Chondrocyte (in vitro differentiated cells): Measurements from ENCODE around the gene DMRT2. TPM values are rescaled to one million over a fixed set of nuclear protein-coding genes. Genes with fewer than 3 reads are reported as not detected.

ENCODE experiments used
- DNase-seq: peaks from one replicate; pipeline ENCODE4 v3.0.0; 2021; ENCODE audit warnings: mixed read lengths, low spot score
- H3K27ac Mint-ChIP-seq: one replicate; pipeline ENCODE4 v1.8.0; 2021; ENCODE audit warnings: mild to moderate bottlenecking, moderate library complexity, mixed read lengths; ENCODE audit not compliant: unreplicated experiment
- H3K27me3 Mint-ChIP-seq: 2 replicates; pipeline ENCODE4 v1.8.0; 2021; ENCODE audit warnings: low read depth, mixed read lengths
- H3K36me3 Mint-ChIP-seq: 2 replicates; pipeline ENCODE4 v1.8.0; 2021; ENCODE audit warnings: low read depth, mixed read lengths
- H3K4me1 Mint-ChIP-seq: 2 replicates; pipeline ENCODE4 v1.8.0; 2021; ENCODE audit warnings: low read depth, mild to moderate bottlenecking, mixed read lengths
- H3K4me3 Mint-ChIP-seq: one replicate; pipeline ENCODE4 v1.8.0; 2021; ENCODE audit warnings: mild to moderate bottlenecking, moderate library complexity, mixed read lengths; ENCODE audit not compliant: unreplicated experiment
- H3K9me3 Mint-ChIP-seq: 2 replicates; pipeline ENCODE4 v1.8.0; 2021; ENCODE audit warnings: low read depth, mixed read lengths
- CTCF ChIP-seq: fragments of 200-600 bp; sonication (generic); IDR thresholded peaks from 2 replicates; pipeline ENCODE4 v1.5.0; 2021; ENCODE audit warnings: antibody characterized with exemption, mild to moderate bottlenecking, moderate library complexity
- total RNA-seq: library from RNA; stranded (reverse); gene quantifications from 3 replicates; pipeline ENCODE4 v1.2.1, GENCODE V29; 2021

The DMRT2 gene
- total RNA-seq, 1 donor from 2014 or later: not detected

DNA sequence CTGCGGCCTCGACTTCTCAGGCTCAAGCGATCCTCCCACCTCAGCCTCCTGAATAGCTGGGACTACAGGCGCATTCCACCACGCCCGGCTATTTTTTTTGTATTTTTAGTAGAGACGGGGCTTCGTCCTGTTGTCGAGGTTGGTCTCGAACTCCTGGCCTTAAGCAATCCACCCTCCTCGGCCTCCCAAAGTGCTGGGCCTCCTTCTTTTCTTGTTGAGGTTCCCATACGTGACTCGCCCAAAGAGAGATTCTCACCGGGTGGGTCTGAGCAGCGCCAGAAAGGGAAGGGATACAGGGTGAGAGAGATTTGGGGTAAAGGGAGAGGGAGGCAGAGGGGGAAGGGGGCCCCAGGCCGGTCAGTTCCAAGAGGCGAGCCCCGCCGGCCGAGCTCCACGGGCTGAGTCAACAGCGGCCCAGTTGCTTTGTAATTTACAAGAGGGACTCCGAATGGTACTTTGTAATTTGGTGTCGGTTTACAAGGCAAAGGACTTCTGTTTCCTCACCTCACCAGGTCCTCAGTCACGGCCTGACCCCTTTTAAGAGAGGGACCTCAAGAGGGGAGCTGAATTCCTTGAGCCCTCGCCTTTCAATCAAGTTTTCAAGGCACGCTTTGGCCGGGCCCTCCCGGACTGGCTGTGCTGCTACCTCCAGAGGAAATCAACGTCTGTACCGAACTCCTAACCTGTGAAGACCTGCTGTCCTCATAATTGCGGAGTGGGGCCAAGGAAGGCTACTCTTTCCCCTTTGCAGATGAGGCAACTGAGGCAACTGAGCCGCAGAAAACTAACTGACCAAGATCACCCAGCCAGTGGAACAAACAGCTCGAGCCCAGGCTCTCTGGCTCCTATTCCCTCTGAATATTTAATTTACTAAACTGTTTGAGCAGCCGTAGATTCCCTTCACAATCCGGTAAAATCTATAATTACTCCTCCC, 3.3 kb upstream of the DMRT2 start:
- no peak for TF ChIP-seq CTCF
- peaks cover 5% of the 10 kb centered on the region for H3K36me3 Mint-ChIP-seq
- peaks cover 19% of the 10 kb centered on the region for H3K9me3 Mint-ChIP-seq
- peaks cover 23% of the 10 kb centered on the region for H3K4me1 Mint-ChIP-seq
- H3K27me3 Mint-ChIP-seq: peaks cover 70% of the 10 kb centered on the region
- DNase-seq: no peak
- H3K4me3 Mint-ChIP-seq: no peak overlapping the region
- no peak overlapping the region for H3K27ac Mint-ChIP-seq

- TF ChIP-seq CTCF: no peak
- Mint-ChIP-seq H3K9me3 (peaks cover 19% of the 10 kb centered on the region), H3K4me1 (peaks cover 24% of the 10 kb centered on the region), H3K27me3 (peaks cover 71% of the 10 kb centered on the region), H3K27ac (no peak overlapping the region), H3K36me3 (peaks cover 5% of the 10 kb centered on the region), H3K4me3 (no peak overlapping the region)
- DNase-seq: no peak
Observed at GRCh38 chr9:1047591-1048230, 2.4 kb upstream of the DMRT2 start.

DNA sequence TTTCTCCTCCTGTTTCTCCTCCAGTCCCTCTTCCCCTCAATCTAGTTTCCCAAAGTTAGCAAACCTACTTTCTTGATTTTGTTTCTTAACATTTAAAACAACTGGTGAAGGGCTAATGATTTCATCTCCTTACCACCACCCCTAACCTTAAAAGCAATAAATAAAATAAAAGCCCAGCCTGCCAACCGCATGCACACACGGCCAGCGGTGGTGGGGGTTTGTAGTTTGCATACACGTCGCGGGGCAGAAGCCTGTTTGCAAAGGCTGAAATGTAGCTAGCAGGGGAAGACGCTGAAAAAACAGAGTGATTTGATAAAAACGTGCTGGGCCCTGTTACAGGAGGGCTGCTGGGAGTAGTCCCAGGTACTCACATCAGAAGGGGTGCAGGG, 1.9 kb upstream of the DMRT2 start:
- H3K27ac Mint-ChIP-seq: no peak overlapping the region
- DNase-seq: no peak
- no peak overlapping the region for H3K4me3 Mint-ChIP-seq
- peaks cover 5% of the 10 kb centered on the region for H3K36me3 Mint-ChIP-seq
- H3K9me3 Mint-ChIP-seq: peaks cover 19% of the 10 kb centered on the region
- peaks cover 24% of the 10 kb centered on the region for H3K4me1 Mint-ChIP-seq
- no peak for TF ChIP-seq CTCF
- H3K27me3 Mint-ChIP-seq: peaks cover 68% of the 10 kb centered on the region

GRCh38 chr9:1048811-1049210, 1.3 kb upstream of the DMRT2 start:
- no peak for TF ChIP-seq CTCF
- Mint-ChIP-seq H3K27me3 (peaks cover 68% of the 10 kb centered on the region), H3K4me1 (peaks cover 24% of the 10 kb centered on the region), H3K36me3 (peaks cover 5% of the 10 kb centered on the region), H3K9me3 (peaks cover 19% of the 10 kb centered on the region), H3K4me3 (no peak overlapping the region), H3K27ac (no peak overlapping the region)
- DNase-seq: no peak

GRCh38 chr9:1049641-1050040, 516 bp upstream of the DMRT2 start:
- no peak for TF ChIP-seq CTCF
- H3K36me3 Mint-ChIP-seq: peaks cover 5% of the 10 kb centered on the region
- no peak overlapping the region for H3K4me3 Mint-ChIP-seq
- H3K4me1 Mint-ChIP-seq: peaks cover 24% of the 10 kb centered on the region
- H3K27ac Mint-ChIP-seq: no peak overlapping the region
- no peak for DNase-seq
- peaks cover 70% of the 10 kb centered on the region for H3K27me3 Mint-ChIP-seq
- H3K9me3 Mint-ChIP-seq: peaks cover 19% of the 10 kb centered on the region
